ENCODE measurements around the gene ALAD.
"Not testable (repeated sequence)": the region's sequence is repeated elsewhere in the genome, so short reads cannot be mapped to it uniquely, and the experiment has no call there.

The ALAD gene

DNA sequence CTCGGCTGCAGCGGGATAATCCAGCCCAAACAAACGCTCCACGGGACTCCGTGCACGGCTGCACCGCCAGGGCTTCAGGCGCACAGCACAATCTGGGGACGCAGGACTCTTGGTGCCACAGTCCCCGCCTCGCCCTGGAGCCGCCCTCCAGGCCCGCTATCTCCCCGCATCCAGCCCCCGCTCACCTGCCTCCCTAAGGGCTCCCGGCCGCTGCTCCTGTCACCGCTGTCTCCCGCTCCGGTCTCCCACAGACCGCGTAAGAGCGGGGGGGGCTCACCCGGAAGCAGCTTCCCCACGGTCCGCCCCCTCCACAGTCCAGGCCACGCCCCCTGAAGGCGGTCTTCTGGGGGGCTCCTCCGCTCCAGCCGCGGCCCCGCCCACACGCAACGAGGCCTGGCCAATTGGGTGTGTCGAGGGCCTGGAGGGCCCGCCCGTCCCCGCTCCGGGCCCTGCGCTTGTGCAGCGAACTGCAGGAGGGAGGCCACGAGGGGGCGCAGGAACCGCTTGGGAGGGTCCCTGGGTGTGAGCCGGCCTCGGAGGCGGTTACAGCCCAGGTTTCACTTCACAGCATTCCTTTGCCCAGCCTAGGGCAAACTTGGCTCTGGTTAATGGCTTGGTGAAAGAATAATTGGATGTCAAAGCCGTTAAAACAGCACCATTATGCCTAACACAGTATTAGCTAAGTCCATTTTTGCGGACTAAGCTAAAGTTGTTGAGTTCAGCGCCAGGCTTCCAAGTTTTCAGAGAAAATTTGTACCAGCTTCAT is at the start of gene ALAD:
TSS of gene ALAD (minus strand) at position 258 of the 766 bp plus-strand sequence. CDS start 7,725 bp downstream, outside the sequence.
- Histone ChIP-seq H3K9ac (ENCODE audit: low read length in 5 of 5) (peak within 1 kb of the TSS; percentile 39 to 82 (median 74)), H3K27me3 (ENCODE audit: control insufficient read depth in 5 of 5, insufficient read depth in 4 of 5, low read length in 5 of 5) (no peaks in the 10 kb centered on the region), H3K4me1 (ENCODE audit: control insufficient read depth in 5 of 5, insufficient read depth in 5 of 5, low read length in 5 of 5) (peaks cover 5 to 57% (median 52%) of the 10 kb centered on the region in 5 donors), H3K9me3 (ENCODE audit: control insufficient read depth in 5 of 5, low read length in 5 of 5) (no peaks in the 10 kb centered on the region), H3K4me3 (ENCODE audit: low read depth in 1 of 5, low read length in 5 of 5) (peak within 1 kb of the TSS; percentile 65 to 91 (median 80)), H3K36me3 (ENCODE audit: control insufficient read depth in 5 of 5, insufficient read depth in 5 of 5, low read length in 5 of 5) (no peaks in the 10 kb centered on the region), H3K27ac (ENCODE audit: low read depth, low read length) (peak within 1 kb of the TSS; percentile 68)

- H3K36me3 ChIP-seq (ENCODE audit: control insufficient read depth in 5 of 5, insufficient read depth in 5 of 5, low read length in 5 of 5) = no peaks in the 10 kb centered on the region
- H3K4me3 ChIP-seq (ENCODE audit: low read depth in 1 of 5, low read length in 5 of 5) = no peak overlapping the region
- H3K27me3 ChIP-seq (ENCODE audit: control insufficient read depth in 5 of 5, insufficient read depth in 4 of 5, low read length in 5 of 5) = no peaks in the 10 kb centered on the region
- H3K27ac ChIP-seq (ENCODE audit: low read depth, low read length) = no peak overlapping the region
- H3K4me1 ChIP-seq (ENCODE audit: control insufficient read depth in 5 of 5, insufficient read depth in 5 of 5, low read length in 5 of 5) = peaks cover 0 to 12% (median 6%) of the 10 kb centered on the region in 5 donors
- no peaks in the 10 kb centered on the region for H3K9me3 ChIP-seq (ENCODE audit: control insufficient read depth in 5 of 5, low read length in 5 of 5)
- H3K9ac ChIP-seq (ENCODE audit: low read length in 5 of 5) = no peak overlapping the region
Measured at GRCh38 chr9:113449376-113449775, 48.3 kb upstream of the ALAD start.

DNA sequence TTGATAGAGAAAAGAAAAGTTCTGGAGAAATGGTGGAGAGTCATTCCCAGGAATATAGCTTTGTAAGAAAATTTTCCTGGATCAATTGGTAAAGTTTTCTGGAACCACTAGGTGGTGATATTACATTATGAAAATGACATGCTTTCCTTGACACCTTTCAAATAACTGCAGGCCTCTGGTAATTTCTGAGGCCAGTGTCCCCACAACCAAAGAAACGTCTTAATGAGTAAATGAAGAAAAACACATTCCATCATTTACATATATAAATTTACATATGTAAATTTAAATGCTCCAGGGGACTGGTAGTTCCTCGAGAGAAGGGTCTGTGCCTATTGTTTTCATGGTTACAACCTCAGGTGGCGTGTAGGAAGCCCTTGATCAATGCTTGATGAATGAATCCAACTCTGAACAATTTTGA is 45.2 kb upstream of the ALAD start:
- H3K36me3 ChIP-seq (ENCODE audit: control insufficient read depth in 5 of 5, insufficient read depth in 5 of 5, low read length in 5 of 5) = no peaks in the 10 kb centered on the region
- peaks cover 0 to 8% (median 4%) of the 10 kb centered on the region in 5 donors for H3K4me1 ChIP-seq (ENCODE audit: control insufficient read depth in 5 of 5, insufficient read depth in 5 of 5, low read length in 5 of 5)
- no peaks in the 10 kb centered on the region for H3K9me3 ChIP-seq (ENCODE audit: control insufficient read depth in 5 of 5, low read length in 5 of 5)
- no peak overlapping the region for H3K27ac ChIP-seq (ENCODE audit: low read depth, low read length)
- H3K4me3 ChIP-seq (ENCODE audit: low read depth in 1 of 5, low read length in 5 of 5) = no peak overlapping the region
- no peaks in the 10 kb centered on the region for H3K27me3 ChIP-seq (ENCODE audit: control insufficient read depth in 5 of 5, insufficient read depth in 4 of 5, low read length in 5 of 5)
- H3K9ac ChIP-seq (ENCODE audit: low read length in 5 of 5) = no peak overlapping the region

DNA sequence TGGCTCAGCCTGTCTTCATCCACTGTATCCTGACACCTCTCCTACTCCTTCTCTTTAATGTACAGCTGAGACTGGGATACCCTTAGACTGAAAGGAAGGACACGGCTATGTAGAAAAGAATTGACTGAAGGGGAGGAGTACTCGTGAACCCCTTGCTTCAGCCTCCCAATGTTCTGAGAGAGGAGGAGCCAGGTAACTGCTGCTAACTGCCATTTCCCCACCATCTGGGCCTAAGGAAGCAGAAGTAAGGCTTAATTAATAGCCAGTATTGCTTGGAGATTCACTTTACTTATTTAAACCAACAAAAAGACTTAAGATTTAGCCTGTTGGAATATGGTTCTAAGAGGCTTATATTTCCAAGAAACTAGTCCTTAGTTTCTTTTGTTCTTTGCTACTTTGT is 43.7 kb upstream of the ALAD start:
- H3K4me3 ChIP-seq (ENCODE audit: low read depth in 1 of 5, low read length in 5 of 5) = no peak overlapping the region
- H3K9ac ChIP-seq (ENCODE audit: low read length in 5 of 5) = no peak overlapping the region
- H3K27ac ChIP-seq (ENCODE audit: low read depth, low read length) = no peak overlapping the region
- H3K27me3 ChIP-seq (ENCODE audit: control insufficient read depth in 5 of 5, insufficient read depth in 4 of 5, low read length in 5 of 5) = no peaks in the 10 kb centered on the region
- peaks cover 0 to 6% (median 4%) of the 10 kb centered on the region in 5 donors for H3K4me1 ChIP-seq (ENCODE audit: control insufficient read depth in 5 of 5, insufficient read depth in 5 of 5, low read length in 5 of 5)
- H3K36me3 ChIP-seq (ENCODE audit: control insufficient read depth in 5 of 5, insufficient read depth in 5 of 5, low read length in 5 of 5) = no peaks in the 10 kb centered on the region
- no peaks in the 10 kb centered on the region for H3K9me3 ChIP-seq (ENCODE audit: control insufficient read depth in 5 of 5, low read length in 5 of 5)

GRCh38 chr9:113437716-113438115 is 36.6 kb upstream of the ALAD start:
- H3K27me3 ChIP-seq (ENCODE audit: control insufficient read depth in 5 of 5, insufficient read depth in 4 of 5, low read length in 5 of 5); H3K36me3 ChIP-seq (ENCODE audit: control insufficient read depth in 5 of 5, insufficient read depth in 5 of 5, low read length in 5 of 5); H3K4me1 ChIP-seq (ENCODE audit: control insufficient read depth in 5 of 5, insufficient read depth in 5 of 5, low read length in 5 of 5); H3K9ac ChIP-seq (ENCODE audit: low read length in 5 of 5); H3K9me3 ChIP-seq (ENCODE audit: control insufficient read depth in 5 of 5, low read length in 5 of 5); H3K4me3 ChIP-seq (ENCODE audit: low read depth in 1 of 5, low read length in 5 of 5); H3K27ac ChIP-seq (ENCODE audit: low read depth, low read length): not testable (repeated sequence)

GRCh38 chr9:113436728-113437515 is 35.8 kb upstream of the ALAD start:
- no peak overlapping the region for H3K27ac ChIP-seq (ENCODE audit: low read depth, low read length)
- no peaks in the 10 kb centered on the region for H3K9me3 ChIP-seq (ENCODE audit: control insufficient read depth in 5 of 5, low read length in 5 of 5)
- H3K9ac ChIP-seq (ENCODE audit: low read length in 5 of 5) = no peak overlapping the region
- no peak overlapping the region for H3K4me3 ChIP-seq (ENCODE audit: low read depth in 1 of 5, low read length in 5 of 5)
- H3K27me3 ChIP-seq (ENCODE audit: control insufficient read depth in 5 of 5, insufficient read depth in 4 of 5, low read length in 5 of 5) = no peaks in the 10 kb centered on the region
- no peaks in the 10 kb centered on the region for H3K4me1 ChIP-seq (ENCODE audit: control insufficient read depth in 5 of 5, insufficient read depth in 5 of 5, low read length in 5 of 5)
- no peaks in the 10 kb centered on the region for H3K36me3 ChIP-seq (ENCODE audit: control insufficient read depth in 5 of 5, insufficient read depth in 5 of 5, low read length in 5 of 5)

DNA sequence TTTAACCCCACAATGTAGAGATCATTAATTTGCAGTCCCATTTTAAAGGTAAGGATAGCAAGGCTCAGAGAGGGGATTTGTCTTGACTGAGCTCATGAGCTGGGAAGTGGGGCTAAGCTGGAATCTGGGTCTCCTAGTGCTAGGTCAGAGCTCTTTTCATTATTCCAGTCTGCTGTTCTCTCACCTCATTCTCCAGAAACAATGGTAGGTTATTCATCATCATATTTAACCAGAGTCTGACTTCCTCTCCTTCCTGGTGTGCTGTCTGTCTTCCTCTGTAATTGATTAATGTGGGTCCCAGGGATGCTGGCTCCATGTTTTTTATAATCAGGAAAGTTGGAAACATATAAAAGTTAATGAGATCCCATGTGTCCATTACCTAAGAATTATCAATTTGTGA is 30.1 kb upstream of the ALAD start:
- Histone ChIP-seq H3K27ac (ENCODE audit: low read depth, low read length) (no peak overlapping the region), H3K27me3 (ENCODE audit: control insufficient read depth in 5 of 5, insufficient read depth in 4 of 5, low read length in 5 of 5) (no peaks in the 10 kb centered on the region), H3K9me3 (ENCODE audit: control insufficient read depth in 5 of 5, low read length in 5 of 5) (no peaks in the 10 kb centered on the region), H3K36me3 (ENCODE audit: control insufficient read depth in 5 of 5, insufficient read depth in 5 of 5, low read length in 5 of 5) (no peaks in the 10 kb centered on the region), H3K4me3 (ENCODE audit: low read depth in 1 of 5, low read length in 5 of 5) (no peak overlapping the region), H3K9ac (ENCODE audit: low read length in 5 of 5) (no peak overlapping the region), H3K4me1 (ENCODE audit: control insufficient read depth in 5 of 5, insufficient read depth in 5 of 5, low read length in 5 of 5) (no peaks in the 10 kb centered on the region)

DNA sequence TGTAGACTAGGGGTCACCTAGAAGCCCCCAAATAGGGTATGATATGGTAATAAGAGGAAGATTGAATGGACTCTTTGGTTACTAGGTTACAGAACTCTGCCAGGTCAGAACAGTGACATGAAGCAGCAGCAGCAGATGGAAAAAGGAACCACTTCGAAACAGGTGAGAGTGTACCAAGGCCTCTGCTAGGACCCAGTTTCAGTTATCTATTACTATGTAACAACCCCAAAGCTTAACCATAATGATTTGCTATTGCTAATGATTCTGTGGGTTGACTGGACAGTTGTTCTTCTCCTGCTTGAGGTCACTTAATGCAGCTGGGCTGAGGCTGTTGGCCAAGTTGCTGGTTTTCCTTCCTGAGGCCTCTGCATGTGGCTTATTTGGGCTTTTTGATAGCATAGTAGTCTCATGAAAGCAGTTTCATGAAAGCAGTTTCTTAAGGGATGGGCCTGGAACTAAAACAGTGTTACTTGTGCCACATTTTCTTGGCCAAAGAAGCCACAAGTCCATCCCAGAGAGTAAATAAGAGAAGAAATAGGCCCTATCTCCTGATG is 27.1 kb upstream of the ALAD start:
- Histone ChIP-seq H3K4me1 (ENCODE audit: control insufficient read depth in 5 of 5, insufficient read depth in 5 of 5, low read length in 5 of 5) (no peaks in the 10 kb centered on the region), H3K9ac (ENCODE audit: low read length in 5 of 5) (no peak overlapping the region), H3K27ac (ENCODE audit: low read depth, low read length) (no peak overlapping the region), H3K4me3 (ENCODE audit: low read depth in 1 of 5, low read length in 5 of 5) (no peak overlapping the region), H3K36me3 (ENCODE audit: control insufficient read depth in 5 of 5, insufficient read depth in 5 of 5, low read length in 5 of 5) (no peaks in the 10 kb centered on the region), H3K27me3 (ENCODE audit: control insufficient read depth in 5 of 5, insufficient read depth in 4 of 5, low read length in 5 of 5) (no peaks in the 10 kb centered on the region), H3K9me3 (ENCODE audit: control insufficient read depth in 5 of 5, low read length in 5 of 5) (no peaks in the 10 kb centered on the region)

- Histone ChIP-seq H3K4me3 (ENCODE audit: low read depth in 1 of 5, low read length in 5 of 5) (no peak overlapping the region), H3K4me1 (ENCODE audit: control insufficient read depth in 5 of 5, insufficient read depth in 5 of 5, low read length in 5 of 5) (no peaks in the 10 kb centered on the region), H3K9me3 (ENCODE audit: control insufficient read depth in 5 of 5, low read length in 5 of 5) (no peaks in the 10 kb centered on the region), H3K9ac (ENCODE audit: low read length in 5 of 5) (no peak overlapping the region), H3K27ac (ENCODE audit: low read depth, low read length) (no peak overlapping the region), H3K36me3 (ENCODE audit: control insufficient read depth in 5 of 5, insufficient read depth in 5 of 5, low read length in 5 of 5) (no peaks in the 10 kb centered on the region), H3K27me3 (ENCODE audit: control insufficient read depth in 5 of 5, insufficient read depth in 4 of 5, low read length in 5 of 5) (no peaks in the 10 kb centered on the region)
Measured at GRCh38 chr9:113427629-113428028, 26.5 kb upstream of the ALAD start.

- Histone ChIP-seq H3K4me3 (ENCODE audit: low read depth in 1 of 5, low read length in 5 of 5) (no peak overlapping the region), H3K36me3 (ENCODE audit: control insufficient read depth in 5 of 5, insufficient read depth in 5 of 5, low read length in 5 of 5) (no peaks in the 10 kb centered on the region), H3K27me3 (ENCODE audit: control insufficient read depth in 5 of 5, insufficient read depth in 4 of 5, low read length in 5 of 5) (no peaks in the 10 kb centered on the region), H3K9me3 (ENCODE audit: control insufficient read depth in 5 of 5, low read length in 5 of 5) (no peaks in the 10 kb centered on the region), H3K9ac (ENCODE audit: low read length in 5 of 5) (no peak overlapping the region), H3K4me1 (ENCODE audit: control insufficient read depth in 5 of 5, insufficient read depth in 5 of 5, low read length in 5 of 5) (no peaks in the 10 kb centered on the region), H3K27ac (ENCODE audit: low read depth, low read length) (no peak overlapping the region)
Measured at GRCh38 chr9:113426701-113427100, 25.6 kb upstream of the ALAD start.

All from subcutaneous abdominal adipose tissue (tissue), 5 donors.